C4-2B (cell line): ENCODE data around the gene SVBP.

Experiments
- CTCF ChIP-seq: fragments of 450-650 bp; conservative IDR thresholded peaks from 2 replicates; pipeline ENCODE4 v1.5.1; 2017; ENCODE audit warnings: mild to moderate bottlenecking
- ZFX ChIP-seq: fragments of 450-650 bp; IDR thresholded peaks from 2 replicates; pipeline ENCODE4 v1.6.1; 2017

GRCh38 chr1:42851960-42852607 is 34.9 kb upstream of the SVBP start:
- TF ChIP-seq CTCF (no peak), ZFX (no peak)
